HUES6 (cell line): ENCODE results near the gene BRCC3.

Experiments
- H3K27ac ChIP-seq: 2 replicates; pipeline ENCODE4 v1.7.0; 2013; ENCODE audit warnings: low read depth, mild to moderate bottlenecking, low read length, inconsistent platforms
- H3K27me3 ChIP-seq: 2 replicates; pipeline ENCODE4 v1.6.1; 2013; ENCODE audit warnings: low read length; ENCODE audit not compliant: control insufficient read depth, insufficient read depth
- H3K36me3 ChIP-seq: 2 replicates; pipeline ENCODE4 v1.6.1; 2013; ENCODE audit warnings: low read length; ENCODE audit not compliant: control insufficient read depth, insufficient read depth
- H3K4me1 ChIP-seq: 2 replicates; pipeline ENCODE4 v1.6.1; 2013; ENCODE audit warnings: low read length; ENCODE audit not compliant: control insufficient read depth, insufficient read depth
- H3K4me3 ChIP-seq: 2 replicates; pipeline ENCODE4 v1.5.1; 2013; ENCODE audit warnings: low read depth, low read length
- H3K9ac ChIP-seq: one replicate; pipeline ENCODE4 v1.6.1; 2013; ENCODE audit warnings: mild to moderate bottlenecking, low read length
- H3K9me3 ChIP-seq: 2 replicates; pipeline ENCODE4 v1.6.1; 2013; ENCODE audit warnings: low read depth, low read length; ENCODE audit not compliant: control insufficient read depth, insufficient read depth

Gene BRCC3

GRCh38 chrX:155070975-155071693, at the start of gene BRCC3, which contains the start of the genes CMC4 and MTCP1:
Gene BRCC3 (plus strand): TSS chrX:155071508. CDS start chrX:155071528, 20 bp downstream.
Gene CMC4 (minus strand): TSS chrX:155071136. CDS start chrX:155064023, 7,113 bp downstream.
Gene MTCP1 (minus strand): TSS chrX:155071136. CDS start chrX:155066010, 5,126 bp downstream.
- Histone ChIP-seq H3K4me3 (peak within 1 kb of the TSS; percentile 89), H3K4me1 (no peaks in the 10 kb centered on the region; the same call in 1 of the 2 replicates), H3K36me3 (peaks cover 19% of the 10 kb centered on the region), H3K27ac (peak within 1 kb of the TSS; percentile 62; the same call in 1 of the 2 replicates), H3K9me3 (peaks cover 3% of the 10 kb centered on the region; the same call in 1 of the 2 replicates), H3K27me3 (no peaks in the 10 kb centered on the region), H3K9ac (peak within 1 kb of the TSS; percentile 91)

GRCh38 chrX:155022585-155022984, 48.7 kb upstream of the BRCC3 start, which contains the start of gene F8:
Gene F8 (minus strand): TSS chrX:155022723. CDS start chrX:155022552, 171 bp downstream.
- H3K9me3 ChIP-seq, result no peaks in the 10 kb centered on the region; the same call in 1 of the 2 replicates
- H3K27ac ChIP-seq, result no peak within 1 kb of the TSS
- no peak within 1 kb of the TSS for H3K4me3 ChIP-seq
- H3K36me3 ChIP-seq, result no peaks in the 10 kb centered on the region
- H3K27me3 ChIP-seq, result no peaks in the 10 kb centered on the region; the same call in 1 of the 2 replicates
- no peak within 1 kb of the TSS for H3K9ac ChIP-seq
- no peaks in the 10 kb centered on the region; the same call in 1 of the 2 replicates for H3K4me1 ChIP-seq

- H3K9ac ChIP-seq, result no peak overlapping the region
- H3K27ac ChIP-seq, result no peak overlapping the region
- peaks cover 2% of the 10 kb centered on the region; the same call in 1 of the 2 replicates for H3K9me3 ChIP-seq
- H3K27me3 ChIP-seq, result no peaks in the 10 kb centered on the region; the same call in 1 of the 2 replicates
- no peaks in the 10 kb centered on the region for H3K36me3 ChIP-seq
- H3K4me3 ChIP-seq, result no peak overlapping the region
- H3K4me1 ChIP-seq, result no peaks in the 10 kb centered on the region; the same call in 1 of the 2 replicates
Measured at GRCh38 chrX:155023907-155024833, 47.1 kb upstream of the BRCC3 start.

- H3K27me3 ChIP-seq, result no peaks in the 10 kb centered on the region; the same call in 1 of the 2 replicates
- H3K27ac ChIP-seq, result peak overlapping the region; percentile 68; the same call in 1 of the 2 replicates
- H3K4me3 ChIP-seq, result peak overlapping the region; percentile 80
- H3K9ac ChIP-seq, result peak overlapping the region; percentile 98
- H3K9me3 ChIP-seq, result peaks cover 5% of the 10 kb centered on the region; the same call in 1 of the 2 replicates
- H3K36me3 ChIP-seq, result no peaks in the 10 kb centered on the region
- H3K4me1 ChIP-seq, result no peaks in the 10 kb centered on the region; the same call in 1 of the 2 replicates
Measured at GRCh38 chrX:155026420-155026726, 44.9 kb upstream of the BRCC3 start.

- no peaks in the 10 kb centered on the region; the same call in 1 of the 2 replicates for H3K27me3 ChIP-seq
- H3K27ac ChIP-seq, result peak within 1 kb of the TSS; percentile 89; the same call in 1 of the 2 replicates
Measured at GRCh38 chrX:155026727-155027508, 44.4 kb upstream of the BRCC3 start, which contains the start of gene FUNDC2. Gene FUNDC2 (plus strand): TSS chrX:155026844. CDS start chrX:155026939, 95 bp downstream.

GRCh38 chrX:155027509-155028066, 43.7 kb upstream of the BRCC3 start:
- peaks cover 5% of the 10 kb centered on the region; the same call in 1 of the 2 replicates for H3K9me3 ChIP-seq
- H3K36me3 ChIP-seq, result no peaks in the 10 kb centered on the region
- no peaks in the 10 kb centered on the region for H3K27me3 ChIP-seq
- H3K4me3 ChIP-seq, result peak overlapping the region; percentile 80
- no peaks in the 10 kb centered on the region for H3K4me1 ChIP-seq
- peak overlapping the region; percentile 89; the same call in 1 of the 2 replicates for H3K27ac ChIP-seq
- H3K9ac ChIP-seq, result peak overlapping the region; percentile 98

More at GRCh38 chrX:155026727-155027508, 44.4 kb upstream of the BRCC3 start, which contains the start of gene FUNDC2:
- no peaks in the 10 kb centered on the region for H3K36me3 ChIP-seq
- H3K9me3 ChIP-seq, result peaks cover 5% of the 10 kb centered on the region; the same call in 1 of the 2 replicates
- H3K9ac ChIP-seq, result peak within 1 kb of the TSS; percentile 98
- no peaks in the 10 kb centered on the region; the same call in 1 of the 2 replicates for H3K4me1 ChIP-seq
- H3K4me3 ChIP-seq, result peak within 1 kb of the TSS; percentile 80

- Histone ChIP-seq H3K4me1 (no peaks in the 10 kb centered on the region), H3K27me3 (no peaks in the 10 kb centered on the region), H3K36me3 (no peaks in the 10 kb centered on the region), H3K9me3 (peaks cover 5% of the 10 kb centered on the region; the same call in 1 of the 2 replicates), H3K27ac (no peak overlapping the region), H3K4me3 (peak overlapping the region; percentile 80; the same call in 1 of the 2 replicates), H3K9ac (peak overlapping the region; percentile 98)
Measured at GRCh38 chrX:155028129-155028528, 43.2 kb upstream of the BRCC3 start.

GRCh38 chrX:155028877-155029291, 42.4 kb upstream of the BRCC3 start:
- H3K36me3 ChIP-seq, result peaks cover 5% of the 10 kb centered on the region
- H3K9me3 ChIP-seq, result peaks cover 5% of the 10 kb centered on the region; the same call in 1 of the 2 replicates
- H3K27me3 ChIP-seq, result no peaks in the 10 kb centered on the region
- H3K9ac ChIP-seq, result no peak overlapping the region
- H3K27ac ChIP-seq, result no peak overlapping the region
- no peaks in the 10 kb centered on the region for H3K4me1 ChIP-seq
- H3K4me3 ChIP-seq, result no peak overlapping the region

- H3K27ac ChIP-seq, result no peak overlapping the region
- H3K36me3 ChIP-seq, result peaks cover 22% of the 10 kb centered on the region
- peaks cover 15% of the 10 kb centered on the region for H3K9me3 ChIP-seq
- H3K9ac ChIP-seq, result no peak overlapping the region
- no peaks in the 10 kb centered on the region for H3K4me1 ChIP-seq
- H3K4me3 ChIP-seq, result no peak overlapping the region
- no peaks in the 10 kb centered on the region for H3K27me3 ChIP-seq
Measured at GRCh38 chrX:155031657-155032056, 39.7 kb upstream of the BRCC3 start.
